Endothelial cell of umbilical vein (primary cell): ENCODE results near the gene MAN1A1.

ENCODE experiments used
- EZH2 ChIP-seq: IDR thresholded peaks from 2 replicates; pipeline ENCODE4 v1.6.1; 2012; ENCODE audit warnings: borderline replicate concordance, low read depth, mild to moderate bottlenecking, moderate library complexity, low read length, inconsistent platforms; ENCODE audit not compliant: severe bottlenecking
- FOS ChIP-seq: IDR thresholded peaks from 2 replicates; pipeline ENCODE4 v1.6.1; 2011; ENCODE audit warnings: mild to moderate bottlenecking, low read length, moderate library complexity, borderline replicate concordance; ENCODE audit not compliant: insufficient read depth
- POLR2A ChIP-seq: IDR thresholded peaks from 2 replicates; pipeline ENCODE4 v1.6.1; 2012; ENCODE audit warnings: low read depth, mild to moderate bottlenecking, control low read depth, low read length
- POLR2AphosphoS5 ChIP-seq: IDR thresholded peaks from 2 replicates; pipeline ENCODE4 v1.6.1; 2012; ENCODE audit warnings: low read depth, mild to moderate bottlenecking, control low read depth, low read length, moderate library complexity; ENCODE audit not compliant: insufficient read depth
- TF ChIP-seq, protein P1 (sequence below), 2 donors: IDR thresholded peaks; 1 replicate in 1 of 2; 2 replicates in 1 of 2; pipeline ENCODE4 v1.5.1; 2011; ENCODE audit warnings: low read length in 2 of 2, mild to moderate bottlenecking in 2 of 2, moderate library complexity in 2 of 2, control low read depth in 1 of 2, inconsistent platforms in 1 of 2, low read depth in 1 of 2; ENCODE audit not compliant: insufficient read depth in 1 of 2; ENCODE audit errors: extremely low read depth in 1 of 2

GRCh38 chr6:119353696-119354095 is 4.1 kb upstream of the MAN1A1 start:
- TF ChIP-seq, protein P1, sequence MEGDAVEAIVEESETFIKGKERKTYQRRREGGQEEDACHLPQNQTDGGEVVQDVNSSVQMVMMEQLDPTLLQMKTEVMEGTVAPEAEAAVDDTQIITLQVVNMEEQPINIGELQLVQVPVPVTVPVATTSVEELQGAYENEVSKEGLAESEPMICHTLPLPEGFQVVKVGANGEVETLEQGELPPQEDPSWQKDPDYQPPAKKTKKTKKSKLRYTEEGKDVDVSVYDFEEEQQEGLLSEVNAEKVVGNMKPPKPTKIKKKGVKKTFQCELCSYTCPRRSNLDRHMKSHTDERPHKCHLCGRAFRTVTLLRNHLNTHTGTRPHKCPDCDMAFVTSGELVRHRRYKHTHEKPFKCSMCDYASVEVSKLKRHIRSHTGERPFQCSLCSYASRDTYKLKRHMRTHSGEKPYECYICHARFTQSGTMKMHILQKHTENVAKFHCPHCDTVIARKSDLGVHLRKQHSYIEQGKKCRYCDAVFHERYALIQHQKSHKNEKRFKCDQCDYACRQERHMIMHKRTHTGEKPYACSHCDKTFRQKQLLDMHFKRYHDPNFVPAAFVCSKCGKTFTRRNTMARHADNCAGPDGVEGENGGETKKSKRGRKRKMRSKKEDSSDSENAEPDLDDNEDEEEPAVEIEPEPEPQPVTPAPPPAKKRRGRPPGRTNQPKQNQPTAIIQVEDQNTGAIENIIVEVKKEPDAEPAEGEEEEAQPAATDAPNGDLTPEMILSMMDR (IDR thresholded peaks at IDR 0.05; ENCODE audit: extremely low read depth in 1 of 2, insufficient read depth in 1 of 2, low read depth in 1 of 2, low read length in 2 of 2), result no peak
- TF ChIP-seq POLR2A (no peak), EZH2 (no peak), FOS (no peak), POLR2AphosphoS5 (no peak)
